ENCODE data around the gene PTPRA.
"Not testable (repeated sequence)": the region's sequence is repeated elsewhere in the genome, so short reads cannot be mapped to it uniquely, and the experiment has no call there.

PTPRA gene

DNA sequence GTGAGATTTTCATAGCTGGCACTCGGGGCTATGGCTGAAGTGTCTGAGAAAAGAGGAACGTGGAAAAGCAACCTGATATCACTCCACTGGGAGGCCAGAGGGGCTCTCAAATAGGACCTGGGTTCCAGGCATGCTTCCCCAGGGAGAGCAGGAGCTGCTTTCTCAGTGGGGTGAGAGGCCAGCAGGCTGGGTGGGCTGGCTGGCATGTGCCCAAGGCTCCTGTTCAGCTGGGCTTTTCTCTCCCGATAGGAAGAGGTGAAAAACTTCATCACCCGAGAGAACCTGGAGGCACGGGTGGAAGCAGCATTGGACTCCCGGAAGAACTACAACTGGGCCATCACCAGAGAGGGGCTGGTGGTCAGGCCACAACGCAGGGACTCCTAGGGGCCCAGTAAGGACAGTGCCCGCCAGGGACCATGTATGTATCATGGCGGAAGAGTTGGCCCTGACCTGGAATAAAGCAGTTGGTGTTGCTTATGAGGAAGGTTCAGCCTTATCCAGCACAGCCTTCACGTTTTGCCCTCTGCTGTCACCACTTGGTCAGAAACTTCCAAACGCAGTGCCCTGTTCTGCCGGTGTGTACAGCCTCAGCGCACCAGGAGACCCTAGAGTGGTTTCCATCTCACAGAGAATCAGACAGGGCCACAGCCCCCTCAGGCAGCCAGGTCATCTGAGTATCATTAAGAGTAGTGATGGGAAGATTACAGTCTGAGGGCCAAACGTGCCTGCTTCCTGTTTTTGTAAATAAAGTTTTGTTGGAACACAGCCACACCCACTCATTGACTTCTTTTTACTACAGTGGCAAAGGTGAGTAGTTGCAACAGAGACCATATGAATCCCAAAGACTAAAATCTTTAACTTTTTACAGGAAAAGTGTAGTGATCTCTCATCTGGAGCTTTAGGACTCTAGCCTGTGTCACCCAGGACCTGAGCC lies 174.5 kb downstream of the PTPRA start:
- Histone ChIP-seq H3K4me3 (replicated peaks; ENCODE audit: insufficient read depth, low read length) (peak overlapping the region; percentile 79), H3K27me3 (ENCODE audit: insufficient read depth, poor library complexity, severe bottlenecking) (no peaks in the 10 kb centered on the region), H3K27ac (replicated peaks) (no peak overlapping the region; the same call in 1 of the 2 replicates)
- DNase-seq (ENCODE audit: low read depth in 1 of 2, low spot score in 1 of 2), result peak in 1 of 2 experiments; percentile 18
- TF ChIP-seq GABPA (IDR thresholded peaks at IDR 0.05; ENCODE audit: low read depth), result no peak
- TF ChIP-seq, protein P1, sequence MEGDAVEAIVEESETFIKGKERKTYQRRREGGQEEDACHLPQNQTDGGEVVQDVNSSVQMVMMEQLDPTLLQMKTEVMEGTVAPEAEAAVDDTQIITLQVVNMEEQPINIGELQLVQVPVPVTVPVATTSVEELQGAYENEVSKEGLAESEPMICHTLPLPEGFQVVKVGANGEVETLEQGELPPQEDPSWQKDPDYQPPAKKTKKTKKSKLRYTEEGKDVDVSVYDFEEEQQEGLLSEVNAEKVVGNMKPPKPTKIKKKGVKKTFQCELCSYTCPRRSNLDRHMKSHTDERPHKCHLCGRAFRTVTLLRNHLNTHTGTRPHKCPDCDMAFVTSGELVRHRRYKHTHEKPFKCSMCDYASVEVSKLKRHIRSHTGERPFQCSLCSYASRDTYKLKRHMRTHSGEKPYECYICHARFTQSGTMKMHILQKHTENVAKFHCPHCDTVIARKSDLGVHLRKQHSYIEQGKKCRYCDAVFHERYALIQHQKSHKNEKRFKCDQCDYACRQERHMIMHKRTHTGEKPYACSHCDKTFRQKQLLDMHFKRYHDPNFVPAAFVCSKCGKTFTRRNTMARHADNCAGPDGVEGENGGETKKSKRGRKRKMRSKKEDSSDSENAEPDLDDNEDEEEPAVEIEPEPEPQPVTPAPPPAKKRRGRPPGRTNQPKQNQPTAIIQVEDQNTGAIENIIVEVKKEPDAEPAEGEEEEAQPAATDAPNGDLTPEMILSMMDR (IDR thresholded peaks at IDR 0.05; ENCODE audit: insufficient read depth, low read length), result no peak
- TF ChIP-seq POLR2AphosphoS5 (IDR thresholded peaks at IDR 0.05; ENCODE audit: low read depth), result no peak
- TF ChIP-seq, protein P2, sequence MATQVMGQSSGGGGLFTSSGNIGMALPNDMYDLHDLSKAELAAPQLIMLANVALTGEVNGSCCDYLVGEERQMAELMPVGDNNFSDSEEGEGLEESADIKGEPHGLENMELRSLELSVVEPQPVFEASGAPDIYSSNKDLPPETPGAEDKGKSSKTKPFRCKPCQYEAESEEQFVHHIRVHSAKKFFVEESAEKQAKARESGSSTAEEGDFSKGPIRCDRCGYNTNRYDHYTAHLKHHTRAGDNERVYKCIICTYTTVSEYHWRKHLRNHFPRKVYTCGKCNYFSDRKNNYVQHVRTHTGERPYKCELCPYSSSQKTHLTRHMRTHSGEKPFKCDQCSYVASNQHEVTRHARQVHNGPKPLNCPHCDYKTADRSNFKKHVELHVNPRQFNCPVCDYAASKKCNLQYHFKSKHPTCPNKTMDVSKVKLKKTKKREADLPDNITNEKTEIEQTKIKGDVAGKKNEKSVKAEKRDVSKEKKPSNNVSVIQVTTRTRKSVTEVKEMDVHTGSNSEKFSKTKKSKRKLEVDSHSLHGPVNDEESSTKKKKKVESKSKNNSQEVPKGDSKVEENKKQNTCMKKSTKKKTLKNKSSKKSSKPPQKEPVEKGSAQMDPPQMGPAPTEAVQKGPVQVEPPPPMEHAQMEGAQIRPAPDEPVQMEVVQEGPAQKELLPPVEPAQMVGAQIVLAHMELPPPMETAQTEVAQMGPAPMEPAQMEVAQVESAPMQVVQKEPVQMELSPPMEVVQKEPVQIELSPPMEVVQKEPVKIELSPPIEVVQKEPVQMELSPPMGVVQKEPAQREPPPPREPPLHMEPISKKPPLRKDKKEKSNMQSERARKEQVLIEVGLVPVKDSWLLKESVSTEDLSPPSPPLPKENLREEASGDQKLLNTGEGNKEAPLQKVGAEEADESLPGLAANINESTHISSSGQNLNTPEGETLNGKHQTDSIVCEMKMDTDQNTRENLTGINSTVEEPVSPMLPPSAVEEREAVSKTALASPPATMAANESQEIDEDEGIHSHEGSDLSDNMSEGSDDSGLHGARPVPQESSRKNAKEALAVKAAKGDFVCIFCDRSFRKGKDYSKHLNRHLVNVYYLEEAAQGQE (IDR thresholded peaks at IDR 0.05; ENCODE audit: insufficient replicate concordance, low read depth), result no peak
- TF ChIP-seq SPI1 (IDR thresholded peaks at IDR 0.05; ENCODE audit: borderline replicate concordance, low read depth), result no peak; the same call in 1 of the 2 replicates

GRCh38 chr20:3051385-3052019 lies 178.2 kb downstream of the PTPRA start:
- no peak overlapping the region for H3K4me3 ChIP-seq (replicated peaks; ENCODE audit: insufficient read depth, low read length)
- TF ChIP-seq, protein P1 (IDR thresholded peaks at IDR 0.05; ENCODE audit: insufficient read depth, low read length), result no peak
- H3K27me3 ChIP-seq (ENCODE audit: insufficient read depth, poor library complexity, severe bottlenecking), result no peaks in the 10 kb centered on the region
- no peak overlapping the region for H3K27ac ChIP-seq (replicated peaks)
- DNase-seq (ENCODE audit: low read depth in 1 of 2, low spot score in 1 of 2), result no peak

GRCh38 chr20:3059489-3059888 lies 186.2 kb downstream of the PTPRA start:
- Histone ChIP-seq H3K27me3 (ENCODE audit: insufficient read depth, poor library complexity, severe bottlenecking) (no peaks in the 10 kb centered on the region), H3K27ac (replicated peaks) (no peak overlapping the region)
- TF ChIP-seq GABPA (IDR thresholded peaks at IDR 0.05; ENCODE audit: low read depth), result no peak
- TF ChIP-seq, protein P1 (IDR thresholded peaks at IDR 0.05; ENCODE audit: insufficient read depth, low read length), result no peak
- no peak for TF ChIP-seq POLR2AphosphoS5 (IDR thresholded peaks at IDR 0.05; ENCODE audit: low read depth)
- TF ChIP-seq SPI1 (IDR thresholded peaks at IDR 0.05; ENCODE audit: borderline replicate concordance, low read depth), result no peak
- TF ChIP-seq, protein P2 (IDR thresholded peaks at IDR 0.05; ENCODE audit: insufficient replicate concordance, low read depth), result no peak

GRCh38 chr20:3064119-3064518 lies 190.8 kb downstream of the PTPRA start:
- not testable (repeated sequence) for H3K4me3 ChIP-seq (replicated peaks; ENCODE audit: insufficient read depth, low read length); H3K27me3 ChIP-seq (ENCODE audit: insufficient read depth, poor library complexity, severe bottlenecking); H3K27ac ChIP-seq (replicated peaks); DNase-seq (ENCODE audit: low read depth in 1 of 2, low spot score in 1 of 2)

More at GRCh38 chr20:3059489-3059888, 186.2 kb downstream of the PTPRA start:
- no peak overlapping the region for H3K4me3 ChIP-seq (replicated peaks; ENCODE audit: insufficient read depth, low read length)
- DNase-seq (ENCODE audit: low read depth in 1 of 2, low spot score in 1 of 2), result no peak
